GM20000 (cell line): Measurements from ENCODE around the gene TXNRD1.

Experiments used
- DNase-seq: peaks from one replicate; pipeline ENCODE4 v3.0.0; 2012; ENCODE audit warnings: low spot score
- CTCF ChIP-seq: IDR thresholded peaks from 2 replicates; pipeline ENCODE4 v1.5.1; 2012; ENCODE audit warnings: mild to moderate bottlenecking, control low read depth; ENCODE audit errors: extremely low read depth, missing control alignments

The TXNRD1 gene

DNA sequence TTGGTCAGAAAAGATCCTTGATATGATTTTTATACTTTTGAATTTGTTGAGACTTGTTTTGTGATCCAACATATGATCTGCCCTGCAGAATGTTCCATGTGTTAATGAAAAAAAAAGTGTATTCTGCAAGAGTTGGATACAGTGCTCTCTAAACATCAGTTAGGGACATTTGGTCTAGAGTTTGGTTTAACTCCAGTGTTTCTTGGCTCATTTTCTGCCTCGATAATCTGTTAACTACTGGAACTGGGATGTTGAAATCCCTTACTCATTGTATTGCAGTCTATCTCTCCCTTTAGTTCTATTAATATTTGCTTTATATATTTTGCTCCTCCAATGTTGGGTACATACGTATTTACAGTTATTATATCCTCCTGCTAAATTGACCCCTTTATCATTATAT is 18.3 kb upstream of the TXNRD1 start:
- DNase-seq, result no peak
- no peak for TF ChIP-seq CTCF

DNA sequence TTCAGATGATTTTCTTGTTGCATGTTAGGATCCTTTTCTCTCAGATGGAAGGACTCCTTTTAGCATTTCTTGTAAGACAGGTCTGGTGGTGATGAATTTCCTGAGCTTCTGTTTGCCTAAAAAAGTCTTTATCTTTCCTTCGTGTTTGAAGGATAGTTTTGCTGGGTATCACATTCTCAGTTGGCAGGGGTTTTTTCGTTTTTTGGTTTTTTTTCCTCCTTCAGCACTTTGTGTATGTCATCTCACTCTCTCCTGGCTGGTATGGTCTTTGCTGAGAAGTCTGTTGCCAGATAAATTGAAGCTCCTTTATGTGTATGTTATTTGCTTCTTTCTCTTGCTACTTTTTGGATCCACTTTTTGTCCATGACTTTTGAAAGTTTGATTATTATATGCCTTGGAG is 15.6 kb upstream of the TXNRD1 start:
- no peak for DNase-seq
- TF ChIP-seq CTCF, result no peak

DNA sequence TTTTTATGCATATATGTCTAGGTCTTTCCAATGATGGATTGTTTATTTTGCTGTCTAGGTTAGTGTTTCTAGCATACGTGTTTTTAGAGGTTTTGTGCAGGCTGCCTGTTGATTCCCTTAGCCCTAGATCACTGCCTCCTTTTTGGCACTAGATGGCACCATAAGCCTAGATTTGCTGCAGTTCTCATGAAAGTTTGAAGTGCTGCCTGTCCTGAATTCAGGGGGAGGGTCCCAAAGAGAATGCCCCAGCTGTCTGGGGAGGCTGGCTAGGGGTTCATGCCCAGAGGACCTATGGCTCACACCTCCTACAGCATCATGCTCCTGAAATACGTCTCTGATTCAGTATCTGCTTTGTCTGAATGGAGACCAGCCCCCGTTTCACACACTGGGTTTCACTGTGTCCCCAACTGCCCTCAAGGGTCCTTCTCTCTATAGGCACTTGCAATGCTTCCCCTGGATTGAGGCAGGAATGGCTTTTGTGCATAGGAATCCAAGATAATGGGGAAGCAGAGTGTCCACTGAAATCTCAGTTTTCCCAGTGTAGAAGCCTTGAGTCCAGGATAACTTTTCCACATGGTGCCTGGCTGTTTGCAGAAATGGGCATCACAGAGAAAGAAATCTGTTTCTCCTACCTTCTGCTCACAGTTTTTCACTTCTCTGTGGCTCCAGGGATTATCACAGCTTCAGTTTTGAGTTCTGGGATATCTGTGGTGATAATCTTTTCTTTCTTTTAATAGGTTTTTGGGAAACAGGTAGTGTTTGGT is 14.2 kb upstream of the TXNRD1 start:
- DNase-seq, result peak; percentile 73
- TF ChIP-seq CTCF, result peak; percentile 81

- TF ChIP-seq CTCF, result no peak
- no peak for DNase-seq
Observed at GRCh38 chr12:104204690-104205480, 10.7 kb upstream of the TXNRD1 start.

DNA sequence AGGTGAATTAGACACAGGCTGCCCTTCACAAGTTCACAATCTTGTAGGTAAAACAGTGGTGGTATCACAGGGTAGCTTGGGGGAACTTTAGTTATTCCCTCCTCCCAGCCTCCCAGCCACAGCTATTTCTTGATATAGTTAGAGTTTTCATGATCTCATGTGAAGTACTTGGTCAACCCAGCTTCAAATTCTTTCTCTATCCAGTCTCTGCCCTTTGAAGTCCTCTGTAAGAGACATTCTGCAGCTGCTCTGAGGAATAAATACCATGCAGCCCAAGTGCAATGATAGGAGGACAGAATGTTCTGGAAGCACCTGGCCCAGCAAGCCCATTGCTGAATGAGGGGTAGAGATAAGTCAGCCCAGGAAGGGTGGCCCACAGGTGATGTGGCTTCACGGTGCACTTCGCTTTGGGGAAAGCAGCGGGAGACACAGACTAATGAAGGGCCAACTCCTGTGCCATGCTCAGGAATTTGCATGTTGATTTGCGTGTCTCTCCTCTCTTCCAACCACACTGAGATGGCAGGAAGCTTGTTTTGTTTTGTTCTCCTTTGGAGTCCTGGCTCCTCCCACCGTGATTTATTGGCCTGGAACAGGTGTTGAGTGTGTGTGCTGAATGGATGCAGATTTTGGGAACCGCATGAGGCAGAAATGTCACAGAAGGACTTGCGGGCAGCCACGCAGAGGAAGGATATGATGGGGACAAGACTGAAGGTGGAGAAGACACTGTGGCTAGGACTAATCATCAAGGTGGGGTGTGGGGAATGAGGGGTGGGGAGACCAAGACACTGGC is 8.0 kb upstream of the TXNRD1 start:
- TF ChIP-seq CTCF, result no peak
- DNase-seq, result no peak

- TF ChIP-seq CTCF, result no peak
- no peak for DNase-seq
Observed at GRCh38 chr12:104212516-104212915, 3.1 kb upstream of the TXNRD1 start.
